HG03469 (cell line): Measurements from ENCODE around the gene MALRD1.

ENCODE experiments used
- ATAC-seq: cut with Tn5 transposase; IDR thresholded peaks from one replicate; pipeline ENCODE4 v1.9.1; 2021; ENCODE audit warnings: mild to moderate bottlenecking, moderate library complexity, moderate number of reproducible peaks; ENCODE audit not compliant: unreplicated experiment

MALRD1 gene

DNA sequence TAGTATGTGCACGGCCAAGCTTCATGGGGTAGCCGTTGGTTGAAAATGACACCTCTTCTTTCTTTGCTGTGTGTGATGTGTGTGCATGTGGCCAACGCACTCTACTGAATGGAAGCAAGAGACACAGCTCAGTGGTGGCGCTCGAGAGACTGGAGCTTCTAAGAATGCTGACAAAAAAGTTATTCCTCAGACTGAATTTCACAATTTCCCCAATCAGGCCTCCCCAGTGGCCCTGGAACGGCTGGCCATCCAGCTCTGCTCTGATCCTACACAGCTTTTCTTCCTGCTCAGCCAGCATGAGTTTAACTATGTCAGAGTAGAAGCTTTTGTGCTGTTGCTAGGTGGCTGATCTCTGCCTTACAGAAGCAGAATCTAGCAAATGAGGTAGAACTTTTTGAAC, 581.0 kb downstream of the MALRD1 start:
- ATAC-seq: no peak

DNA sequence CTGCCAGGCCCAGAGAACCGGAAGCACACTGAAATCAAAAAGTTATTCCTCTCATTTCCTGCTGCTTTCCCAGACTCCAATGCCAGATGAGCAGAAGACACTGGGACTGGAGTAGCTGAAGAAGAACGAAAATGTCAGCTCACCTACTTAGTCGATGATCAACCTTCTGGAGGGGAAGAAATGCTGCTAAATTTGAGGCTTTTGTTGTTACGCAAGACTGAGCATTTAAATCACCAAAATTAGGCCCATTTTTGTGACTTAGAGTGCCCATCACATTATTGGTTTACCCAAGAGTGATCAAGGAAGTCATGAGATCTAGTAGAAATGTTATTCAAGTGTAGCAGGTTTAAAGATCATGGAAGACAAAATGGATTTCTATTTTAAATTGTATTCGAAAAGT, 585.6 kb downstream of the MALRD1 start:
- ATAC-seq: no peak

DNA sequence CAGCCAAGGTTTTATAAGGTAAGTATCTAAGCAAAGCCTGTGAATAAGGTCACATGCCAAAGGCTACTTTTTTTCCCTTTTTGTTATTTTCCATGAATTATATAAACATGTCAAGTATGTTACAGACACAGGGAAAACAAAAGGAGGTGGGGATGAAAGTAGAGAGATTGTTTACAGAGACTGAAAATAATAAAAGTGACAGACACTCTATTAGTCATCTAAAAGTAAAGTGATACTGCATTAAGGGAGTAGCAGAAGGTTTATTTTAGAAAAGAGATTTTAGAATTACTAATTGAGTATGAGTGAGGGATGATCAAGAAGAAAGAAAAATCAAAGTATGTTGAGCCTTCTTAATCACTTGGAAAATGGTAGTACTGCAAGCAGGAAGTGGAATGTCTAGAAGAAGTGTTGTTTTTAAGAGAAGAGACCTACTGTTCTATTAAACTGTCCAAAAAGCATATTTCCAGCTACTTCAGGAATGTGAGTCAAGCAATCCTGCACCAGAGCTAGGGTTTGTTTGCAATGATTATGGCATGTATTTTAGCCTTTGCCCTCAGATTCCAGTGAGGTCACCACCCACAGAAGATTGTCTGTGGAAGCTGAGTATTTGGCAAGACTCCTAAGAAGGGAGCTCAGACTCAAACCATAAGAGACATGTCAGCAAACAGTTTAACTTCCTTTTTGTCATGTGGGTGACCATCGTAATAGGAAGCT, 589.7 kb downstream of the MALRD1 start:
- ATAC-seq: no peak

DNA sequence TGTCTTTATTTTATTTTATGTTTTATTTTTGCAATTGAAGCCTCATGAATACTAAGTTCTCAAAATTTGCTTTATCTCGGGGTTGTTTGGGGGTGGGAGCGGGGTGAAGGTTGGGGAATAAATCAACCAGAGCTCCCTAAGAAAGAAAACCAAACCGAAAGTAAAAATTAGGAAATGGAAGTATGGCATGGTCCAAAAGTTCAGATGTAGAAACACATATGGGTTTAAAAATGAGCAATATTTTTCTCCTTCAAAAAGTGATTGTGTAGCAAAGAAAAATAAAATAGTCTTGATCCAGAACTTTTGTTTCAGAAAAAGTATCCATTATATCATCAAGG, 590.3 kb downstream of the MALRD1 start:
- no peak for ATAC-seq

DNA sequence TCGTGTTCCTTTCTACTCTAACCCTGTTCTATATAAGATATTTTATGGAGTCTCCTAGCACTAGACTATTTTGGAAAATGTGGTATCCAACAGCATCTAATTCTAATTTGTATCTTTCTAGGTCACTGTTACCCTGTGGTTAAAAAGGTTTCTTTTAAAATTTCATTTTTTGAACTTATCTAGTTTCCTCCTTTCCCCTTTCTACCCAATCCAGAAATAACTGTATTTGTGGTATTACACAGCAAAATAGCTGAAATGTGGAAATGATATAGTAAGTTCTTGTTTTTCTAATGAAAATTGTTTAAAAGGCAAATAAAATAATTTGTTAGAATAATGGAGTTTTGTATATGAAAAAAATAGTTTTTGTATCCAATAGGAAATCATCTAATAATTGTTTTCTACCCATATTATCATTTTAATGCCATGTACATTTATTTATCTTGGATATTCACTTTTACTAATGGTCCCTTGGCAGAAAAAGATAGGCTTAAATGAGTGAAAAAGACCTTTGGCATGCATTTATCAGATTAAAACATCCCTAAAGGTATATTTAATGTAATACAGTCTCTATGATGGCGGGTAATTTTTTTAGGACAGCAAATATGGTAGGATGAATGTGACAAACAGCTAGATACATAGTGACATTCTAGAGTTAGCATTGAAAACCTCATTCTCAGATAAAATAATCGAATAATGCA, 592.1 kb downstream of the MALRD1 start:
- ATAC-seq: no peak

DNA sequence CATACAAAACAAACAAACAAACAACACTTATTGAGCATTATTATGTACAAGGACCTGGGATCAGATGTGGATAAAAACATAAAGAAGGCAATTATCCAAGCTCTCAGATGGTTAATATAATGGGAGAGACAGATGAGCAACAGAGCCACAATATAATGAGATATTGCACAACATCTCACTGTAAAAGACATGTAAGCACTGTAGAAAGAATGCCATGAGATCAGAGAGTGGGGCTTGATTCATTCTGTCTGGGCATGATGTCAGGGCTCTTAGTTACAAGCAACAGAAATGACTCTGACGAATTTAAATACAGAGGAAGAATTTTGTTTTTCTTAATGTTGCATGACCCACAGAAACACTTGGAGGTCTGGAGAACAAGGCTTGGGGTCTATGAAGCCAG, 602.9 kb downstream of the MALRD1 start:
- no peak for ATAC-seq

DNA sequence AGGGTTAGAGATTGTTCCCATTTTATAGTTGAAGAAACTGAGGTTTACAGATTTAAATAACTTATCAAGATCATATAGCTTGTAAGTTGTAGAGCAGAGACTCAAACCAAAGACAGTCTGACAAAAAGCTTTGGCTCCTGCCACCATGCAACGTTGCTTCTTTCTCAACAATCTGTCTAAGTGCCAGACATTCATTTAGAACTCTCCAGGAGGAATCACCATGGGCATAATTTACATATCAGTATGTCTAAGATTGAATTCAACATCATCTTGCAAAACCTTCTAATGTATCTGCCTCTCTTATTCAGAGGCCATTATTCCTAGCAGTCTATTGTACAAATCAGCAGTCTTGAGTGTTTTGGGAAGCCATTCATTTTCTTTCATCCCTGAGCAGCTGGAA, 604.1 kb downstream of the MALRD1 start:
- ATAC-seq: no peak

DNA sequence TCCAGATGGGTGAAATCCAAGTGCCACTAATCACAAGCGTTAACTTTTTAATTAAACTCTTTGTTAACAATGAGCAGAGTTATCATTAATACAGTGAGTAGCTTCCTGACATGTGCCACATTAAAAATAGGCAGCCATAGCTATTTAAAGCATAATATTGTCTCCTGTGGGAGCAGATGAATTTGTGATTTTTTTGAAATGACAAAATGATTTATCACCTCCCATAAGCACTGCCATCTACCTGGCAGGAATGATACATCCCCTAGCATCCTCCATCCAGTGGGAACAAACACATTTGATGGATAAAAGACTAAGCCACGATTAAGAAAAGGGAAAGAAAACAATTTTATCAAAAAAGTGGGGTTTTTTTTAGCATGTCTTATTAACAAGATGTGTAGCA, 605.3 kb downstream of the MALRD1 start:
- no peak for ATAC-seq

DNA sequence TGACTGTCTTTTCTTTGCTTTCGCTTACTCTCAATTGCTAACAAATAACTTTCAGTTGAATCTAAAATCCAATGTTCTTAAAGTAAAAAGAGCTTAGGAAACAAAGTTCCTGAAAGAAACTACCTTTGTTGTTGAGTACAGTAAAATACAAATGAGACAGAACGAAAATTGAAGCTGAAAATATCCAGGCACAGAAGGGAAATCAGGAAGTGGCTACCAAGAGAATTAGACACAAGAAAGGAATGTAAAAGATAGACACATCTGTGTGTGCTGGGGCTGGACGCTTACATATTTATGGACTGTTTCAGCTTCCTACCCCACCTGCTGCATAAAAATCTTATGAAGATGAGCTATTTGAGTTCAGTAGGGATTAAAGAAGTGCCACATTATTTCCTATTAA, 606.0 kb downstream of the MALRD1 start:
- ATAC-seq: no peak

DNA sequence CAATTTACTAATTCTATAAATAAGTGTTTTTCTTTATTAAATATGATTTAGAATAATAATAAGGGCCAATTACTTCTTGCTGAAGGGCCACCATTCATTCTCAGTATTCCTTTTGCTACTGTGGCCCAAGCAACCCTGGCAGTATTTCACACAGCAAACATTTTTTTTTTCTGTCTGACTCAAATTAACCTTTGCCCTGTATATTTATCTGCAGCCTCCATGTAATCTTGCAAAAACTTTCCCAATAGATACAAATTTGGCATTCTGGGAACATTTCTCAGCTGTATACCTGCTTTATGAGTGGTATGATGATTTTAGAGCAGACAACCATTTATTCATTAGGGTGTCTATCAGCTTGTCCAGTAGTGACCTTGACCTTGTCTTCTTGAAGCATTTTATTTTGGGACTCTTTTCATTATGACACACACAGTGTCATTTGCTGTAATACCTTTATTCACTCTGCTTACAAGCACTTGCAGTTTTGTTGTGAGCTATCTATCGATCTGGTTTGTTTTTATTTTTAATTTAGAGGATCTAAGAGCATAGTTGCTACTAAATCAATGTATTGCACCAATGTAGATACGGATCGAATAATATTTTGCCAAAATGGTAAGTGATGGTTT, 607.9 kb downstream of the MALRD1 start:
- ATAC-seq: no peak

DNA sequence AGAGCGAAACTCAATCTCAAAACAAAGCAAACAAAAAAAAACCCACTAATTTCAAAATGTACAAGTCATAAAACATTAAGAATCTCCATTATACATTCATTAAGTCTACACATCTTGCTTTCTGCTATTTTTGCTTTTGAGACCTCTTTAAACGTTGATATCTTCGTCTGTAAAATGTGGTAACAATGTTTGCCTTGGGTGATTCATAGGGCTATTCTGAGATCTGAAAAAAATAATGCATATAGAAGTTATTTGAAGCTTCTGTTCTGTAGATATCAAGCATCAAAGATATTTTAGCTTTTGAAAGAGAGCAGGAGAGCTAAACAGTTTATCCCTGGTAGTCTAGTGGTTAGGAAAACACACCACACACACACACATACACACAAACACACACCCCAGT, 609.5 kb downstream of the MALRD1 start:
- no peak for ATAC-seq

DNA sequence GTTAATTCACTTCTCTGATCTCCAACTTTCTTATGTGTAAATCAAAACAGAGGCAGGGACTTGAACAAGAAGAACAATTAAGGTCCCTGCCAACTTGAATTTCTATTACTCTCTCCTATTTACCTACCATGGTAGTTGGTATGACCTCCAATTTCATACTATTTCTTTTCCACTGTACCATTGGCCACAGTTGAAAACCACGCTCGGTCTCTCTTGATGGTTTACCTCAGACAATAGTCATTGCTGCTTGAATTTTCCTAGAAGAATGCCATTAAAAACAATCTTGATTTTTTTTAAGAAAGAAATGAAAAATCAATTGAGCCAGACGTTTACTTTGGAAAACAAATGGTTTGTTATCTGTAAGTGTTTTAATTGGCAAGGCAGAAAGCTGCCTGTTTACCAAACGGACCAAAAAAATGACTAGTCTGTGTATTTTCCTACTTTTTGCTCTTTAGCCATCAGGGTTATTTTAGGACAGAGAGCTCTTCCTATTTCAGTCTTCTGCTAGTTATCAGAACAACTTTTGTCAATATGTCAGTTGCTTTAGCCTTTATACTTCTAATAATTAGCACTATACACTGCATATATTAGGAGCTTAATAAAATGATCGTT, 610.1 kb downstream of the MALRD1 start:
- ATAC-seq: no peak

DNA sequence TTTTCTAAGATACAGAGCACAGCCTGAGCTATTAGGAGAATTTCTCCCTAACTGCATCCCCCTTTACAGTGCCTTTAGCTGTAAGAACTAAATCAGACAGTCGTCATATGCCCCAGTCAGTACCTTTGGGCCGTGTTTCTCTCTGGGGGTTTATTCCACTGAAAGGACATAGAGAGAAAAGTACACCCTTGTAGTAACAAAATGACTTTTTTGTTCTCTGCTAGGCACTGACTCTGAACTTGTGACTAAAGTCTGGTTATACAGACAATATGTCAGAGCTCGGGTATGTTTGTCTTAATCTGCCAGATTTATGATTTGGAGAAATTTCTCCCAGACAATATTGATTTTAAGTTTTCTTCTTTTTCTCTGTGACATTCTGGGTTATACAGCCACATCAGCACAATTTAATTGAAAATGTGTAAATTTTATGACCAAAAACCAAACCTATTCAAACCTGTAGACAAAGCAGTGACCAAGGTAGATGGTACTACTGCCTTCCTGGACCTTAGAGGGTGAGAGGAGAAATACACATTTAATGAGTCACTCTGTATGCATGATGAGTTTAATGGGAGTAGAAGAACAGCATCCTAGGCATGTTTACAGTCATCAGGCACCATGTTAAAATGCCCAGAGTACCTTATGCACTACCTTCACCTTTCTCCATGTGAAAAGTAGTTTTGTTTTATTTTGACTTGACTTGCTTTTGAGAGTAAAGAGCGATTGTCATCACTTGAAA, 611.5 kb downstream of the MALRD1 start:
- no peak for ATAC-seq

DNA sequence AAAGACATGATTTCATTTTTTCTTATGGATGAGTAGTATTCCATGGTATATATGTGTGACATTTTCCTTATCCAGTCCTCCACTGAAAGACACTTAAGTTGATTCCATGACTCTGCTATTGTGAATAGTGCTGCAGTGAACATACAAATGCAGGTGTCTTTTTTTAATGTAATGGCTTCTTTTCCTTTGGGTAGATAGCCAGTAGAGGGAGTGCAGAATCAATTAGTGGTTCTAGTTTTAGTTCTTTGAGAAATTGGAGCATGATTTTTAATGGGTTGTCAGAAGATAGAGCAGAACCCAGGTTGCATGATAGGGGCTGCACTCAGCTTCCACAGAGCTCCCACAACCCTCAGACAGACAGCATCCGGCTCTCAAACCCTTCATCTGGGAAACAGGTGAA, 614.7 kb downstream of the MALRD1 start:
- no peak for ATAC-seq

DNA sequence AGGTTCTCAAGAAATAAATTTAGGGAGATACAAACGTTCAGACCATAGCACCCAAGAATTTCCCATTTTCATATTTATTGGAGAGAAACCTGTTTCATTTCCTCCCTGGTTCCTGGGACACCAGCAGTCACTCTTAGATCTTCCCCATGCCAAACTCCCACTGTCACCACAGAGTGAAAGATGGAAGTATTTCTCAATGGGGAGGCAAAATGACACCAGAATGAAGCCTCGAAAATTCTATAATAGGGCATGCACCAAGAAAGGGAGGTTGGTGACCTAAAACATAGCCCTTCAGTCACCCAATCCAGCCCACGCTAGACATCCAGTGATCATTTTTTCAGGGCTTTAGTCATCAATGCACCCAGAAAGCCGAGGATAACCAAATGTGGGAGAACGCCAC, 619.5 kb downstream of the MALRD1 start:
- no peak for ATAC-seq

DNA sequence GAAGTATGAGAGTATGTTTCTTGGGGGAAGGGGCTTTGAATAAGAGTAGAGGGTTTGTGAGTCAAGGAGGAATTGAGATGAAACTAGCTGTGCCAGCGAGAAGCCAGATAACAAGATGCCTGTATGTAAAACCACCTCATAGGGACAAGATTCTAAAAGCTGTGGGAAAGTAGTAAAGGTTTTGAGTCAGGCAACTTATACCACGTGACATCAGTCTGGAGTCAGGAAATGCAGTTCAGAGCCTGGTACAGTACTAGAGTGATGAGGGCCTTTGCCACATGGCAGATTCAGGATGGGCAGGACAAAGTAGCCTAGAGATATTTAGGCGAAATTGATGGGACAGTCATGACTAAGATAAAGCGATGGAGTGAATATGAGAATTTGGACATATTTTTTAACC, 627.5 kb downstream of the MALRD1 start:
- no peak for ATAC-seq

DNA sequence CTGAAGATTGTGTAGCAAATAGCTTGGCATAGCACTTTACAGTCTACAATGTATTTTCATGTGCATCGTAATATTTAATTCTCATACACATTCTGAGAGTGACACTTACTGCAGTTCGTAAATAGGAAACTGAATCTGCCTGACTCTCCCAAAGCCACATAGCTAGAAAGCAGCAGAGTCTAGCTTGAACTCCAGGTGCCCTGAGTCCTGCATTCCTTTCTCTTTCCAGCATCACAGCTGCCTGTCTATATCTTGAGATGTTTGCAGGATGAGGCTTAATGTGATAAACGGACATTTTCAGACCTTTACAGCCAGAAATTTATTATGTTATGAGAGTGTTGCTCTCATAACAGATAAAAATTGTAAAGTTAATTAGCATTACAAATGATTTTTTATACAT, 634.8 kb downstream of the MALRD1 start:
- ATAC-seq: no peak

DNA sequence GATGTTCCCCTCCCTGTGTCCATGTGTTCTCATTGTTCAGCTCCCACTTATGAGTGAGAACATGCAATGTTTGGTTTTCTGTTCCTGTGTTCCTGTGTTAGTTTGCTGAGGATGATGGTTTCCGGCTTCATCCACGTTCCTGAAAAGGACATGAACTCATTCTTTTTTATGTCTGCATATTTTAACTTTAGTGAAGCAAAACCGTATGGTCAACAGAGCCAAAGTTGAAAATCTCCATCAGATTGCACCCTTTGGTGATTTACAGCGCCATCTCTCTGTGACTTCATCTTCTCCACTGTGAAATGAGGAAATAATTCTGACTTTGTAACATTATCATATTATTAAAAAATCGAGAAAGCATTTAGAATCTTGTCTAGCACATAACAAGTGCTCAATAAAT, 635.4 kb downstream of the MALRD1 start:
- no peak for ATAC-seq

DNA sequence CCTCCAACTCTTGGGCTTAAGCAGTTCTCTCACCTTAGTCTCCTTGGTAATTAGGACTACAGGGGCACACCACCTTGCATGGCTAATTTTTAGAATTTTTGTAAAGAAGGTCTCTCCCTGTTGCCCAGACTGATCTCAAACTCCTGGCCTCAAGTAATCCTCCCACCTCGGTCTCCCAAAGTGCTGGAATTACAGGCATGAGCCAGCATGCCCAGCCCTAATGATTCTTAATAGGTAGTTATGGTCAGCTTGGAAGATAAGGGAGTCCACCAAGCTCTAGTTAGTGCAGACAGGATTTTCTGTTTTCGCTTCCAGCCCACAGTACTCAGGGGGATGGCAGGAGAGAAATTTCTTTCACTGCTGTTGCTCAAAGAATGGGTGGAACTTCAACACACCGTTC, 639.7 kb downstream of the MALRD1 start:
- no peak for ATAC-seq

DNA sequence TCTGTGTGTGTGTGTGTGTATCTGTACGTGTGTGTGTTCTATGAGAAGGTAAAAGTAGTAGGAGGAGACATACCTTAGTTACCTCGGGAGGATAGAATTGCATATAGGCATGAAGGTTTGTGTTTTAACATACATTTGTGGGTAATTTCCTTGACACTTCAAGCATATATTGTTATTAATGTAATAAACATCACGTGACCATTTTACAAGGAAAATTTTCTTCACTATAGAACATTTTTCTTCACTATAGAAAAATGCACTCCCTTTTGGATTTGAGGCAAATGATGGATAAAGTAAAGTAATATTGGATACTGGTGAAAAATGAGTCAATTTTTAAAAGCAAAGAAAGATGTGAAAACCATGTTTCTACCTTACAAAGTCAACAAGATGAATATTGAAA, 640.6 kb downstream of the MALRD1 start:
- no peak for ATAC-seq

DNA sequence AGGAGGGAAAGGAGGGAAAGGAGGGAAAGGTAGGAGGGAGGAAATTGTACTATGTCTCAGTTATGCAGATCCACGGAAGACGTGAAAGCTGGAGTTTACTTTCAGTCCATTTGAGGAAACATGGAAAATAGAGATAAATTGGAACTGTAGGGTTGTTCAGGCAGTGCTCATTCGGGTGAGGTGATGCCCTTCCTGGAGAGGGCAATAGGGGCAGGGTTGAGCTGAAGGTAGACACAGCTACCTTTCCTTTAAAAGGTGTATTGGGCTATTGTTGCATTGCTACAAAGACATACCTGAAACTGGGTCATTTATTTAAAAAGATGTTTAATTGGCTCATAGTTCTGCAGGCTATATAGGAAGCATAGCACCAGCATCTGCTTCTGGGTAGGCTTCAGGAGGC, 650.7 kb downstream of the MALRD1 start:
- ATAC-seq: no peak
